ENCODE measurements around the gene CDK4. TPM values are rescaled to one million over a fixed set of nuclear protein-coding genes. Genes with fewer than 3 reads are reported as not detected.
A peak's percentile ranks its signal among the peaks of the same experiment; 100 is the strongest.

CDK4 gene
- total and polyA plus RNA-seq, 2 of the 4 experiments (the other 2 are of a cell fraction) = 261 to 297 TPM

DNA sequence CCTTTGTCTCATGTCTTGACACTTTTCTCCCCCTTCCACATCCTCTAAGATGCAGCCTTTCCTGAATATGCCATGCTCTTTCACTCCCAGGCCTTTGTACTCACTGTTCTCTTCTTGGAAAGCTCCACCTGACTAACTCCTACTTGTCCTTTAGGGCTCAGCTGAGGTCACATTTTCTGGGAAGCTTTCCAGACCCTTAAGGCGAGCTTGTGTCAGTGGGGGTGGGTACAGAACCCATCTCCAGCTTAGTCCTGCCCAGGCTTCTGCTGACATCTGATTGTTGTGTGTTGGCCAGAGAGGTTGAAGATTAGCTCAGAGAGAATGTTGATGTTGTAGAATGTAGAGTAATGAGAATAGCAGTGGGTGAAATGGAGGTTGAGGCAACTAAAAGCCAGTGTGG lies 27.6 kb upstream of the CDK4 start:
- DNase-seq (peak; percentile 46), ATAC-seq (ENCODE audit: low read depth) (no peak)
- in situ Hi-C loops (cut with MboI; ENCODE audit: low sequenced_read_pairs) = no loop called here
- Histone ChIP-seq H4K8ac (ENCODE audit: low read depth in 2 of 2, low read length in 2 of 2) (no peak overlapping the region), H3K4me3 (ENCODE audit: insufficient read depth, low read depth, low read length) (no peak overlapping the region), H4K91ac (ENCODE audit: insufficient read depth, low read depth, low read length) (no peak overlapping the region), H3K4me2 (ENCODE audit: low read depth, low read length) (no peak overlapping the region), H3K4me1 (ENCODE audit: control insufficient read depth, insufficient read depth, low read length) (0 out of 2 replicates have a peak, but pooled peaks cover 2% of the 10 kb centered on the region), H3K9me1 (ENCODE audit: insufficient read depth, low read length) (no peaks in the 10 kb centered on the region), H2AK9ac (replicated peaks; ENCODE audit: low read depth, low read length, poor library complexity) (no peak overlapping the region), H4K5ac (ENCODE audit: low read depth, low read length) (no peak overlapping the region), H3K9me3 (ENCODE audit: control insufficient read depth, insufficient read depth, low read length) (no peaks in the 10 kb centered on the region), H3K9ac (ENCODE audit: low read depth, low read length) (no peak overlapping the region), H3K23ac (ENCODE audit: low read depth, low read length) (no peak overlapping the region), H2BK15ac (ENCODE audit: low read depth, low read length) (no peak overlapping the region), H2AFZ (replicated peaks; ENCODE audit: low read length, poor library complexity) (no peak overlapping the region), H3K56ac (ENCODE audit: extremely low read depth, insufficient read depth, low read length) (no peak overlapping the region), H2BK120ac (ENCODE audit: low read depth, low read length) (no peak overlapping the region), H3K36me3 (ENCODE audit: control insufficient read depth, insufficient read depth, low read length) (peaks cover 4% of the 10 kb centered on the region), H2BK20ac (ENCODE audit: low read depth, low read length) (no peak overlapping the region), H4K20me1 (ENCODE audit: insufficient read depth, low read length) (no peaks in the 10 kb centered on the region), H2AK5ac (ENCODE audit: low read depth, low read length) (no peak overlapping the region), H3K27me3 (ENCODE audit: control insufficient read depth, insufficient read depth, low read length) (no peaks in the 10 kb centered on the region), H3K27ac (ENCODE audit: insufficient read depth, low read length) (no peak overlapping the region), H3K14ac (replicated peaks; ENCODE audit: low read depth, low read length) (no peak overlapping the region), H2BK5ac (ENCODE audit: low read depth, low read length, poor library complexity, severe bottlenecking) (no peak overlapping the region), H3K79me1 (ENCODE audit: low read depth in 1 of 2, low read length in 2 of 2) (peaks cover 10 to 20% of the 10 kb centered on the region in 2 experiments; a peak in 3 of 4 replicates), H3K4ac (ENCODE audit: low read depth, low read length) (no peak overlapping the region), H3K18ac (ENCODE audit: low read depth, low read length) (no peak overlapping the region)
- TF ChIP-seq POLR2A (IDR thresholded peaks at IDR 0.05; ENCODE audit: low read depth, low read length) = no peak
- TF ChIP-seq NFE2L2 (IDR thresholded peaks at IDR 0.05; ENCODE audit: low read depth, low read length) = no peak
- TF ChIP-seq, protein P1, sequence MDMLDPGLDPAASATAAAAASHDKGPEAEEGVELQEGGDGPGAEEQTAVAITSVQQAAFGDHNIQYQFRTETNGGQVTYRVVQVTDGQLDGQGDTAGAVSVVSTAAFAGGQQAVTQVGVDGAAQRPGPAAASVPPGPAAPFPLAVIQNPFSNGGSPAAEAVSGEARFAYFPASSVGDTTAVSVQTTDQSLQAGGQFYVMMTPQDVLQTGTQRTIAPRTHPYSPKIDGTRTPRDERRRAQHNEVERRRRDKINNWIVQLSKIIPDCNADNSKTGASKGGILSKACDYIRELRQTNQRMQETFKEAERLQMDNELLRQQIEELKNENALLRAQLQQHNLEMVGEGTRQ (IDR thresholded peaks at IDR 0.05; ENCODE audit: low read depth, low read length) = no peak
- TF ChIP-seq, protein P2, sequence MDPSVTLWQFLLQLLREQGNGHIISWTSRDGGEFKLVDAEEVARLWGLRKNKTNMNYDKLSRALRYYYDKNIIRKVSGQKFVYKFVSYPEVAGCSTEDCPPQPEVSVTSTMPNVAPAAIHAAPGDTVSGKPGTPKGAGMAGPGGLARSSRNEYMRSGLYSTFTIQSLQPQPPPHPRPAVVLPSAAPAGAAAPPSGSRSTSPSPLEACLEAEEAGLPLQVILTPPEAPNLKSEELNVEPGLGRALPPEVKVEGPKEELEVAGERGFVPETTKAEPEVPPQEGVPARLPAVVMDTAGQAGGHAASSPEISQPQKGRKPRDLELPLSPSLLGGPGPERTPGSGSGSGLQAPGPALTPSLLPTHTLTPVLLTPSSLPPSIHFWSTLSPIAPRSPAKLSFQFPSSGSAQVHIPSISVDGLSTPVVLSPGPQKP (IDR thresholded peaks at IDR 0.05; ENCODE audit: borderline replicate concordance, low read depth, low read length) = no peak
- TF ChIP-seq BHLHE40 (IDR thresholded peaks at IDR 0.05; ENCODE audit: low read depth, low read length) = no peak
- TF ChIP-seq RAD21 (IDR thresholded peaks at IDR 0.05; ENCODE audit: low read length) = no peak
- no peak for TF ChIP-seq RCOR1 (IDR thresholded peaks at IDR 0.05; ENCODE audit: insufficient replicate concordance, low read length)
- no peak for TF ChIP-seq CHD1 (IDR thresholded peaks at IDR 0.05; ENCODE audit: low read depth, low read length)
- no peak for TF ChIP-seq CEBPB (IDR thresholded peaks at IDR 0.05; ENCODE audit: low read depth, low read length)
- no peak for TF ChIP-seq MAZ (IDR thresholded peaks at IDR 0.05; ENCODE audit: borderline replicate concordance, low read depth, low read length)
- no peak for TF ChIP-seq FOS (IDR thresholded peaks at IDR 0.05; ENCODE audit: low read depth, low read length)
- no peak for TF ChIP-seq MXI1 (IDR thresholded peaks at IDR 0.05; ENCODE audit: borderline replicate concordance, low read depth, low read length)
- no peak for TF ChIP-seq RFX5 (IDR thresholded peaks at IDR 0.05; ENCODE audit: low read depth, low read length)
- no peak for TF ChIP-seq SMC3 (IDR thresholded peaks at IDR 0.05; ENCODE audit: low read depth, low read length)
- TF ChIP-seq, protein P3, sequence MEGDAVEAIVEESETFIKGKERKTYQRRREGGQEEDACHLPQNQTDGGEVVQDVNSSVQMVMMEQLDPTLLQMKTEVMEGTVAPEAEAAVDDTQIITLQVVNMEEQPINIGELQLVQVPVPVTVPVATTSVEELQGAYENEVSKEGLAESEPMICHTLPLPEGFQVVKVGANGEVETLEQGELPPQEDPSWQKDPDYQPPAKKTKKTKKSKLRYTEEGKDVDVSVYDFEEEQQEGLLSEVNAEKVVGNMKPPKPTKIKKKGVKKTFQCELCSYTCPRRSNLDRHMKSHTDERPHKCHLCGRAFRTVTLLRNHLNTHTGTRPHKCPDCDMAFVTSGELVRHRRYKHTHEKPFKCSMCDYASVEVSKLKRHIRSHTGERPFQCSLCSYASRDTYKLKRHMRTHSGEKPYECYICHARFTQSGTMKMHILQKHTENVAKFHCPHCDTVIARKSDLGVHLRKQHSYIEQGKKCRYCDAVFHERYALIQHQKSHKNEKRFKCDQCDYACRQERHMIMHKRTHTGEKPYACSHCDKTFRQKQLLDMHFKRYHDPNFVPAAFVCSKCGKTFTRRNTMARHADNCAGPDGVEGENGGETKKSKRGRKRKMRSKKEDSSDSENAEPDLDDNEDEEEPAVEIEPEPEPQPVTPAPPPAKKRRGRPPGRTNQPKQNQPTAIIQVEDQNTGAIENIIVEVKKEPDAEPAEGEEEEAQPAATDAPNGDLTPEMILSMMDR (conservative IDR thresholded peaks at IDR 0.05; ENCODE audit: low read depth, low read length) = no peak
- no peak for TF ChIP-seq MAFK (IDR thresholded peaks at IDR 0.05; ENCODE audit: low read depth, low read length)
- CTCF ChIA-PET = no interaction called here
- intact Hi-C loops (cut with micrococcal nuclease) = no loop called here
- no CpG with 5 or more reads among the region's 1 CpG for WGBS, 2 experiments (ENCODE audit: extremely low coverage in 2 of 2, insufficient read length in 1 of 2)
- BruUV-seq (replicated peaks) = no TSS peak
- POLR2A ChIA-PET (ENCODE audit: unreplicated experiment) = no interaction called here
- dilution Hi-C loops (cut with HindIII; ENCODE audit: low sequenced_read_pairs, unreplicated experiment) = no loop called here

Measured in IMR-90 (cell line).